ENCODE data around the gene CCDC14. TPM values are rescaled to one million over a fixed set of nuclear protein-coding genes. Genes with fewer than 3 reads are reported as not detected.

Gene CCDC14
- total and polyA plus RNA-seq, 2 of the 4 experiments (the other 2 are of a cell fraction): 82.1 to 109 TPM

DNA sequence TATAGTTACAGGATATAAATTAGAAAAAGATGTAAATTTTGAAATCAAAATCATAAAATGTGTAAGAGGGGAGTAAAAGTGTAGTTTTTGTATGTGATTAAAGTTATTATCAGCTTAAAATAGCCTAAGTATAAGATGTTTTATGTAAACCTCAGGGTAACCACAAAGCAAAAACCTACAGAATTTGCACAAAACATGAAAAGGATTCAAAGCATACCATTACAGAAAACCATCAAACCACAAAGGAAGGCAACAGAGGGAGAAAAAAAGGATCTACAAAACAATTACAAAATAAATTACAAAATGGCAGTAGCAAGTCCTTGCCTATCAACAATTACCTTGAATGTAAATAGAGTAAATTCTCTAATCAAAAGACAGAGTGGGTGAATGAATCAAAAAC lies 40.2 kb downstream of the CCDC14 start:
- Histone ChIP-seq H3K4me1 (ENCODE audit: control insufficient read depth, insufficient read depth, low read length) (no peaks in the 10 kb centered on the region), H3K79me1 (ENCODE audit: low read depth in 1 of 2, low read length in 2 of 2) (peaks cover 18 to 19% of the 10 kb centered on the region in 2 experiments), H3K9ac (ENCODE audit: low read depth, low read length) (no peak overlapping the region), H4K8ac (ENCODE audit: low read depth in 2 of 2, low read length in 2 of 2) (no peak overlapping the region), H2AK9ac (replicated peaks; ENCODE audit: low read depth, low read length, poor library complexity) (no peak overlapping the region), H4K91ac (ENCODE audit: insufficient read depth, low read depth, low read length) (no peak overlapping the region), H2BK5ac (ENCODE audit: low read depth, low read length, poor library complexity, severe bottlenecking) (no peak overlapping the region), H2AFZ (replicated peaks; ENCODE audit: low read length, poor library complexity) (no peak overlapping the region), H3K56ac (ENCODE audit: extremely low read depth, insufficient read depth, low read length) (no peak overlapping the region), H2AK5ac (ENCODE audit: low read depth, low read length) (no peak overlapping the region), H3K18ac (ENCODE audit: low read depth, low read length) (no peak overlapping the region), H3K4me2 (ENCODE audit: low read depth, low read length) (no peak overlapping the region), H2BK20ac (ENCODE audit: low read depth, low read length) (no peak overlapping the region), H3K4me3 (ENCODE audit: insufficient read depth, low read depth, low read length) (no peak overlapping the region), H3K27me3 (ENCODE audit: control insufficient read depth, insufficient read depth, low read length) (no peaks in the 10 kb centered on the region), H3K36me3 (ENCODE audit: control insufficient read depth, insufficient read depth, low read length) (peaks cover 21% of the 10 kb centered on the region; the same call in 1 of the 2 replicates), H3K9me1 (ENCODE audit: insufficient read depth, low read length) (peaks cover 10% of the 10 kb centered on the region; the same call in 1 of the 2 replicates), H4K5ac (ENCODE audit: low read depth, low read length) (no peak overlapping the region), H2BK120ac (ENCODE audit: low read depth, low read length) (no peak overlapping the region), H2BK15ac (ENCODE audit: low read depth, low read length) (no peak overlapping the region), H3K14ac (replicated peaks; ENCODE audit: low read depth, low read length) (no peak overlapping the region), H3K27ac (ENCODE audit: insufficient read depth, low read length) (no peak overlapping the region), H3K23ac (ENCODE audit: low read depth, low read length) (no peak overlapping the region), H4K20me1 (ENCODE audit: insufficient read depth, low read length) (no peaks in the 10 kb centered on the region), H3K4ac (ENCODE audit: low read depth, low read length) (no peak overlapping the region), H3K9me3 (ENCODE audit: control insufficient read depth, insufficient read depth, low read length) (peaks cover 14% of the 10 kb centered on the region; the same call in 1 of the 2 replicates)
- dilution Hi-C loops (cut with HindIII; ENCODE audit: low sequenced_read_pairs, unreplicated experiment) (no loop called here), in situ Hi-C loops (cut with MboI; ENCODE audit: low sequenced_read_pairs) (no loop called here), intact Hi-C loops (cut with micrococcal nuclease) (no loop called here)
- no TSS peak for BruUV-seq (replicated peaks)
- DNase-seq (no peak), ATAC-seq (ENCODE audit: low read depth) (no peak)
- ChIA-PET CTCF (no interaction called here), POLR2A (ENCODE audit: unreplicated experiment) (no interaction called here)
- no peak for TF ChIP-seq NFE2L2 (IDR thresholded peaks at IDR 0.05; ENCODE audit: low read depth, low read length)
- no peak for TF ChIP-seq POLR2A (IDR thresholded peaks at IDR 0.05; ENCODE audit: low read depth, low read length)
- no peak for TF ChIP-seq MAZ (IDR thresholded peaks at IDR 0.05; ENCODE audit: borderline replicate concordance, low read depth, low read length)
- TF ChIP-seq RAD21 (IDR thresholded peaks at IDR 0.05; ENCODE audit: low read length): no peak
- no peak for TF ChIP-seq FOS (IDR thresholded peaks at IDR 0.05; ENCODE audit: low read depth, low read length)
- no peak for TF ChIP-seq CEBPB (IDR thresholded peaks at IDR 0.05; ENCODE audit: low read depth, low read length)
- TF ChIP-seq USF2 (IDR thresholded peaks at IDR 0.05; ENCODE audit: low read depth, low read length): no peak
- TF ChIP-seq MXI1 (IDR thresholded peaks at IDR 0.05; ENCODE audit: borderline replicate concordance, low read depth, low read length): no peak
- TF ChIP-seq CHD1 (IDR thresholded peaks at IDR 0.05; ENCODE audit: low read depth, low read length): no peak
- no peak for TF ChIP-seq RFX5 (IDR thresholded peaks at IDR 0.05; ENCODE audit: low read depth, low read length)
- no peak for TF ChIP-seq CTCF (conservative IDR thresholded peaks at IDR 0.05; ENCODE audit: low read depth, low read length)
